GM18873 (cell line): Measurements from ENCODE around the gene SETX.
"Not testable (repeated sequence)": the region's sequence is repeated elsewhere in the genome, so short reads cannot be mapped to it uniquely, and the experiment has no call there.

Experiments
- ATAC-seq: cut with Tn5 transposase; IDR thresholded peaks from one replicate; pipeline ENCODE4 v1.9.1; 2021; ENCODE audit warnings: mild to moderate bottlenecking, moderate library complexity, moderate number of reproducible peaks; ENCODE audit not compliant: unreplicated experiment, low FRiP score

SETX gene

GRCh38 chr9:132354637-132355355 lies at the start of gene SETX:
SETX (minus strand) TSS chr9:132354986; CDS start chr9:132349428, 5,558 bp downstream.
- peak; percentile 78 for ATAC-seq

- no peak for ATAC-seq
Measured at GRCh38 chr9:132404228-132404881, 49.6 kb upstream of the SETX start.

- ATAC-seq, result no peak
Measured at GRCh38 chr9:132401824-132402223, 47.0 kb upstream of the SETX start.

- no peak for ATAC-seq
Measured at GRCh38 chr9:132395560-132395959, 40.8 kb upstream of the SETX start.

GRCh38 chr9:132391449-132391848 lies 36.7 kb upstream of the SETX start:
- ATAC-seq, result no peak

- no peak for ATAC-seq
Measured at GRCh38 chr9:132390966-132391365, 36.2 kb upstream of the SETX start.

GRCh38 chr9:132387133-132387532 lies 32.3 kb upstream of the SETX start:
- no peak for ATAC-seq

DNA sequence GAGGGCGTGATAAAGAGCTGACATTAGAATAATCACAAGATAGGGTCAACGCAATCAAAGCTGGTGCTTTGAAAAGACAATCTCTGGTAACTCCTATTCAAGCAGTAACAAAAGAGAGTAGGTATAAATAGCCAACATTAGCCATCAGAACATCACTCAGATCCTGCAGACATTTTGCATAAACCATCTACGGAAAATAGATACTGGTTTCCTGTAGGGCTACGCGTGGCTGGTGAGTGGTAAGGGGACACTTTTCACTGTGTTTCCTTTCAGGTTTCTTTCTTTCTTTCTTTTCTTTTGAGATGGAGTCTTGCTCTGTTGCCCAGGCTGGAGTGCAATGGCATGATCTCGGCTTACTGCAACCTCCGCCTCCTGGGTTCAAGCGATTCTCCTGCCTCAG lies 29.6 kb upstream of the SETX start:
- no peak for ATAC-seq

- no peak for ATAC-seq
Measured at GRCh38 chr9:132383462-132383883, 28.7 kb upstream of the SETX start.

- peak; percentile 48 for ATAC-seq
Measured at GRCh38 chr9:132381966-132382541, 27.3 kb upstream of the SETX start.

GRCh38 chr9:132378416-132378815 lies 23.6 kb upstream of the SETX start:
- not testable (repeated sequence) for ATAC-seq

DNA sequence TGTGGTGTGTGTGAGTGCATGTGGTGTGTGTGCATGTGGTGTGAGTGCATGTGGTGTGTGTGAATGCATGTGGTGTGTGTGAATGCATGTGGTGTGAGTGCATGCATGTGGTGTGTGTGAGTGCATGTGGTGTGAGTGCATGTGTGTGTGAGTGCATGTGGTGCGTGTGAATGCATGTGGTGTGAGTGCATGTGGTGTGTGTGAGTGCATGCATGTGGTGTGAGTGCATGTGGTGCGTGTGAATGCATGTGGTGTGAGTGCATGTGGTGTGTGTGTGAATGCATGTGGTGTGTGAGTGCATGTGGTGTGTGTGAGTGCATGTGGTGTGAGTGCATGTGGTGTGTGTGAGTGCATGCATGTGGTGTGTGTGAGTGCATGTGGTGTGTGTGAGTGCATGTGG lies 23.0 kb upstream of the SETX start:
- ATAC-seq, result not testable (repeated sequence)

GRCh38 chr9:132372177-132373095 lies 17.6 kb upstream of the SETX start:
- ATAC-seq, result no peak

DNA sequence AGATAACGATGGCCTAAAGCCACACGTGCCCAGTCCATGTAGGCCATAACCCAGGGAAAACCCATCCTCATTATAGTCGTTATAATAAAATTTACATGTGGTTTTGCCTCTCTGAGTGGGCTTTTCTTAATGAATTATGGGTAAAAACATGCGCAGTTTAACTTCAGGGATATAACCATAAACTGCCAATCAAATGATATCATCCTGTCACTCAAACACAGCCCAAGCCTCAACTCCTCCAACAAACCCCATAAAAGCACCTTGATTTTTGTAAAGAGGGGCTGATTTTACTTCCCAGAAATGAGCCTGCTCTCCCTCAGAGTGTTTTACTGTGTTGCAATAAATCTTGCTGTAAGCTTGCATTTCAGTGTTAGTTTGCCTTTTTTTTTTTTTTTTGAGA lies 15.8 kb upstream of the SETX start:
- no peak for ATAC-seq

- ATAC-seq, result no peak
Measured at GRCh38 chr9:132369421-132369820, 14.6 kb upstream of the SETX start.

DNA sequence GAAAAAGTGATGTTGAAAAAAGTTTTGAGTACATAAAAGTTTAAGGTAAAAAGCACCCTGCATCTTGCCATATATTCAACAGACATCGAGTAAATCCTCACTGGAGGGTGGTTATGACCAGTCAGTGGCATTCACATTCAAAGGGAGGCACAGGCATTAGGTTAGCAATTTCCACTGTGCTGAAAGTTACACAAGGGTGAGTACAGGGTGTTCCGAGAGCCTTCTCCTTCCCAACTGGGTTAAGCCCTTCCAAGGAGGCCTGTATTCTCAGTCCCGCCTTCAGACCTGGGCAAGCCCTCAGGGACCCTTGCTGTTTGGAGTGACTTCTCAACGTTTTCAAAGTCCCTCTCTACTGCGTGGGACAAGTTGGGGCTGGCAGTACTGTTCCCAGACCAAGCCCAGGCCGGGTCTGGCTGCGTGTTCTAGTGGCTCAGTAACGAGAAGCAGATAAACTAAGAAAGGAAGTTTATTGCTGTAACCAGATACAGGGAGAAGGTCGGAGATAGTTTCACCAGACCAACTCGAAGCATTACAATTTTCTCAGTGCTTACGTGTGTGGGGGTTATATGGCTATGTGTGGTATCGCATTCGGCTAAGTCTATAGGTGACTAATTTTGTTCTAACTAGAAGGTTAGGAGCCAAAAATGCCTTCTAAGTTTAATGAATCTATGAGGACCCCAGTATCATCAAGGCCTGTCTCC lies 13.0 kb upstream of the SETX start:
- ATAC-seq, result no peak

- ATAC-seq, result no peak
Measured at GRCh38 chr9:132366481-132366880, 11.7 kb upstream of the SETX start.

GRCh38 chr9:132365986-132366385 lies 11.2 kb upstream of the SETX start:
- ATAC-seq, result no peak

GRCh38 chr9:132364068-132364467 lies 9.3 kb upstream of the SETX start:
- ATAC-seq, result no peak

- ATAC-seq, result no peak
Measured at GRCh38 chr9:132357764-132358163, 3.0 kb upstream of the SETX start.
